ENCODE results near the gene AVEN. TPM values are rescaled to one million over a fixed set of nuclear protein-coding genes. Genes with fewer than 3 reads are reported as not detected.

Gene AVEN
- total RNA-seq, 2 experiments from 2014 or later = 21.4 to 21.8 TPM

- CTCF ChIA-PET = no interaction called here
- POLR2A ChIA-PET = no interaction called here
Measured at GRCh38 chr15:33866101-33866737, 172.8 kb downstream of the AVEN start.

DNA sequence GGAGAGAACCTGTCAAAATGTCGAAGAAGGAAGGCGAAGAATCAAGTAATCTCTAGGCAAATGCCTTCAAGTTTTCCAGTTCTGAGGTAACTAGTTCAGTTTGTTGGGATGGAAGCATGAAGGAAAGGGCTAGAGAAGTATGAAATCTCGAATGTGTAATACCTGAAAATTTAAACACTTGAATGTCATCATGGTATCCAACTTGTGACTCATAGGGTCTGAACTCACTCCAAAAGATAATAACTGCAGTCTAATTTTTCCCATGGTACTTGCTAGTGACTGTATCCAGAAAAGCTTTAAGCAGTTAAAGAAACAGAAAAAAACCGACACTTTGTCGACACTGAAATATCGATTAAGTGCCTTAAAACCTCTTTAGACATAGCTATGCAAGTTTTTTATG lies 173.6 kb downstream of the AVEN start:
- CTCF ChIA-PET = no interaction called here

DNA sequence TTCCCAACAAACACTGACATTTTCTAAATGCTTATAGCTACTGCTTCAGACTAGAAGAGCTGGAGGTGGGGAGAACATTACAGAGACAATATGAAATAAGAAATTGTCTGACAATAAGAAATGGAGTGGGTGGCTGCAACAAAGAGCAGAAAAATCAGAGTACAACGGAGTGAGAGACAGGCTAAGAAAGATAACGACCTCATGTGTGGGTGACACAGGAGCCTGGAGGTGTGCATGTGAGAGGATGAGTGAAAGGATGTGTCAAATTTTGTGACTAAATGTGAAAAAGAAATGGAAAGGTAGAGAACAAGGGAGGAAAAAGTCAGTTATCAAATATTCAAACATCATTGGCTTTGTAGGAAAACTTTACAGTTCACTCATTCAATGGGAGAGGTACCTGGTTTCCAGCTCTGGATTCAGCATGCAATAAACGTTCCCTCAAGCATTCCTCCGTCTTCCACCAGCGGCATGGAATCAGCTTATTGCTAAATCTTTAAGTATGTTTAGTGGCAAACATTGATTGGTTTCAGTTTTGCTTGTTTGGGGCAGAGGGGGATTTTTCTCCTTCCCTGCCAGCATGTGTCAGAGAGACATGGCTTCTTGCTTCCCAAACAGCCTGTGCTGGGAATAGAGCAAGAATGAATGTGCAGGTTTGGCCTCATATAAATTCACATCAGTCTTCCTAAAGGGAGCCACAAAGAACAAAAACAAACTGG lies 174.5 kb downstream of the AVEN start:
- ChIA-PET CTCF (no interaction called here), POLR2A (no interaction called here)

More for the DNA sequence above, 173.6 kb downstream of the AVEN start:
- POLR2A ChIA-PET = no interaction called here

- ChIA-PET CTCF (no interaction called here), POLR2A (no interaction called here)
Measured at GRCh38 chr15:33860754-33861153, 178.2 kb downstream of the AVEN start.

- CTCF ChIA-PET = no interaction called here
- POLR2A ChIA-PET = no interaction called here
Measured at GRCh38 chr15:33859992-33860545, 178.9 kb downstream of the AVEN start.

DNA sequence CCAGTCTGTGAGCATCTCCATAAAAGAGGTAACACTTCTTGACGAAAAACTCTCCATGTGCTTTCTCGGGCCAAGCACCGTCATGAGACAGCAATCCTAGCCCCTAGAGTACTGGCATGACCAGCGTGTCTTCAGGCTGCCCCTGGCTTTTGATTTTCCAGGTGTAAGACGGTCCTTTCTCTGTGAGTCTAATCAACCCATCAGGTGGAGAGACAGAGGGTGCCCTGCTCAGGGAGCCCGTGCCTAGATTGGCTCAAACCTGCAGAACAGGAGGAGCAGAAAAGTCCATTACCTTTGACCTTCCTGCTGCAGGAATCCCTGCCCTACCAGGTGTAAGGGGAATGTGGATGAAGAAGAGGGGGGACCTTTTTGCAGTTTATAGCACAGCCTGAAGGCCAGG lies 180.2 kb downstream of the AVEN start:
- POLR2A ChIA-PET = no interaction called here

GRCh38 chr15:33857726-33858125 lies 181.3 kb downstream of the AVEN start:
- CTCF ChIA-PET = no interaction called here
- POLR2A ChIA-PET = no interaction called here

More for the DNA sequence above, 180.2 kb downstream of the AVEN start:
- CTCF ChIA-PET = no interaction called here

- ChIA-PET CTCF (no interaction called here), POLR2A (no interaction called here)
Measured at GRCh38 chr15:33852570-33852969, 186.4 kb downstream of the AVEN start.

DNA sequence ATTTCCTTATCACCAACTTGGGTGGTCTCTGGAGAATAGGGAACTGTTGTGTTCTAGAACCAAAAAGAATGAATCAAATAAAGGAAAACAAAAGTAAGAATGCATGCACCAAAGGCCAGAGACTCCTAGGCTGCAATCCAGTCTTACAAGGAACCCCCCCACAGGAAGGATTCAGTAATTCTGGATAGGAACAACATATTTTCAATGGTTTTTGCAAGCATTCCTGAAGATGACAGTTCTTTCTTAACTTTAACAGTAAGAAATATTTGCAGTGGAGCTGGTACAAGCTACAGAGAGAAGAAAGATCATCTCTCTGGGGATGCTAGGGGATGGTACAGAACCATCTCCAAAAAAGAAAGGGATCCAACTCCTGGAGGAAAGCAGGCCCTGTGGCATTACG lies 186.9 kb downstream of the AVEN start:
- ChIA-PET CTCF (no interaction called here), POLR2A (no interaction called here)

DNA sequence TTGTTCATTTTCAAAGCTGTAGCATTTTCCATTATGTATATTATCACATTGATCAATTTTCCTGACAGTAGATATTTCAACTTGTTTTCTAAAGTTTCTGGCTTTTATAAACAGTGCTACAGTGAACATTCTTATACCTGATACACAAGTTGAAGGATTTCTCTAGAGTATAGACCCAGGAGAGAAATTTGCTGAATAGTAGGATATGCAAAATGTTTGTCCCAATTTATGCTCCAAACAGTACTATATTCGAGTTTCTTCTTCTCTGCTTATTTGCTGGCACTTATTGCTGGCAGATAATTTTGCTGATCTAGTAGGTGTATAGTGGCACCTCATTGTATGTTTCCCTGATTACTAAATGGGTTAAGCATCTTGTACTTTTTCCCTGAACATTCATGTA lies 187.9 kb downstream of the AVEN start:
- ChIA-PET POLR2A (no interaction called here), CTCF (no interaction called here)

- POLR2A ChIA-PET = no interaction called here
Measured at GRCh38 chr15:33848011-33848410, 191.0 kb downstream of the AVEN start.

GRCh38 chr15:33846862-33847261 lies 192.1 kb downstream of the AVEN start:
- POLR2A ChIA-PET = no interaction called here
- CTCF ChIA-PET = no interaction called here

More at GRCh38 chr15:33848011-33848410, 191.0 kb downstream of the AVEN start:
- CTCF ChIA-PET = no interaction called here

- ChIA-PET POLR2A (no interaction called here), CTCF (no interaction called here)
Measured at GRCh38 chr15:33846142-33846541, 192.9 kb downstream of the AVEN start.

- ChIA-PET CTCF (no interaction called here), POLR2A (no interaction called here)
Measured at GRCh38 chr15:33844597-33844996, 194.4 kb downstream of the AVEN start.

DNA sequence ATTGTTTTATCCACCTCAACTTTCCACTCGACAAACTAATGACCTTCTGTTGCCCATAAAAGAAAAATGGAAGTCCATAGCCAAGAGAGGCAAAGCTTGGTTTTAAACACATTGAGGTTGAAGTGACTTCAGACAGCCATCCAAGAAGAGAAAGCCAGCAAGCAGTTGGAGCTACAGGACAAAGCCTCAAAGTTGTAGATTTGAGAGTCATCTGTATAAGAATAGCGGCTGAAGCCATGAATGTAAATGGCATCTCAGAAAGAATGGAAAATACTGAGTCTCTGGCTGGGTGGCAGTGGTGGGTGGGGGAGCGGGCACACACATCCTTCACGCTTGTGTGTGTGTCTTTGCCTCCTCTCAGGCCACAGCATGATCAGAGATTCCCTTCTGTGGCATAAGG lies 194.8 kb downstream of the AVEN start:
- POLR2A ChIA-PET = no interaction called here
- CTCF ChIA-PET = no interaction called here

GRCh38 chr15:33840615-33841014 lies 198.4 kb downstream of the AVEN start:
- ChIA-PET POLR2A (no interaction called here), CTCF (no interaction called here)

GRCh38 chr15:33839540-33839939 lies 199.5 kb downstream of the AVEN start:
- ChIA-PET CTCF (no interaction called here), POLR2A (no interaction called here)

DNA sequence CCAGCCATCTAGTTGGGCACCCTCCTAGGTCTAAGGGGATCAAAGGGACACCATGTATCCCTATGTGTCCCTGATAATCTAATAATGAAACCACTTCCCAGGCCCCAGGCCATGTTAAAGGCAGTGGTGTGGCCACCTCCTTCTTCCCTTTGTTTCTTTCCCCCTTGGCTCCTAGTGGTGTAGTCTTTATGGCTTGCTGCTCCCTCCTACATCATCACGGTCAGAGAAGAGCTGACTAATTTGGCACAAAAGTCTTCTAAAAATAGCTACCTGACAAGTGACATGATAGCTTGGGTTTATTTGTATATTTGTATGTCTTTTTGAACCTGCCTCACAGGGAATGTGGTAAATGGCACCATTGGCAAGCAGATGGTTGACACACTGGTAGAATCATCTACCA lies 201.7 kb downstream of the AVEN start:
- POLR2A ChIA-PET = no interaction called here
- CTCF ChIA-PET = no interaction called here

- POLR2A ChIA-PET = no interaction called here
- CTCF ChIA-PET = no interaction called here
Measured at GRCh38 chr15:33834892-33835743, 203.9 kb downstream of the AVEN start.

DNA sequence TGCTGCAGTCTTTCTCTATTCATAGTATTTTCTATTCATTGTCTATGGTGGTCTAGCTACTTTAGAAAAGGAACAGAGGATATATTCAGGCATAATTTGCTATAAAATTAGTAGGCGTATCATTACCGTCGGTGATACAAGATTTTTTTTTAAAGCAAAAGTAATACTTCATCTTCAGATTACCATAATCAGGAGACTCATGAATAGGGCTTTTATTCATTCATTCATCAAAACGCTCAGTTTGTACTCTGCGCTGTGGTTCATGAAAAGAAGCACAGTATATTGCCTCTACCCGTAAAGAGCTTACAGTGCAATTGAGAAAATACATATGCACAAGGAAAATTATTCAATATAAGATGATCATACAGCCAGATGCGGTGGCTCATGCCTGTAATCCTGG lies 207.4 kb downstream of the AVEN start:
- CTCF ChIA-PET = no interaction called here
- POLR2A ChIA-PET = no interaction called here

DNA sequence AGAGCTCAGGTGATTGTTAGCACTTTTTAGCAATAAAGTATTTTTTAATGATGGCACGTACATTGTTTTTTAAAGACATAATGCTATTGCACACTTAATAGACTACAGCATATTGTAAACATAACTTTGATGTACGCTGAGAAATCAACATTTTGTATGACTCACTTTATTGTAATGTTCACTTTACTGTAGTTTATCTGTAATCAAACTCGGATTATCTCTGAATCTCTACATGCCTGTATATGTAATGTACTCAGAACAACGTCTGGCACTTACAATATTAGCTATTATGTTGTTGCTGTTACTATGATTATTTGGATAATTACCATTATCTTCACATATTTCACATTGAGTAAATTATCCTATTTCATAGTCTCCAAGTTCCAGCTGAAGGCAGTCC lies 208.7 kb downstream of the AVEN start:
- CTCF ChIA-PET = no interaction called here
- POLR2A ChIA-PET = no interaction called here
